Measurements from ENCODE around the gene CYP27C1. TPM values are rescaled to one million over a fixed set of nuclear protein-coding genes. Genes with fewer than 3 reads are reported as not detected.

Gene CYP27C1
- total and polyA plus RNA-seq, 10 of the 15 experiments (the other 5 are each of a cell fraction or from before 2014, with no cell fraction given), result not detected

DNA sequence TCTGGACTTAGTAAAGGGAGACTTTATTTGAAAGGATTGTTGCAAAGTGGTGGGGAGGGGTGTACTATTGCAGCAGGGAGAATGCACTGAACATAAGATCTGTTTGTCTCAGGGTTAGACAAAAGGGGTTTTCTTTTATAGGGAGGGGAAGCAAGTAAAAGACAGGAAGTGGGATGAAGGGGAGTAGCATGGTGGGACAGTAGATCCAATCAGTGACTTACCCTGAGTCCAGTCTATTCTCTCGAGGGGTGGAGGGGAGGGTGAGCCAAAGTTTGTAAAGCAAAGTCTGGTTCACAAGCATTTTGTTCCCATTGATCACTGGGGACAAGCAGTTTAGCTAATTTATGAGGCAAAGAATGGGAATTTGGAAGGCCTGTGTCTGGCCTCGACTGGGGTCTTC, 35.0 kb upstream of the CYP27C1 start:
- Histone ChIP-seq H3K9ac (ENCODE audit: control insufficient read depth, insufficient read depth, low read length) (no peak overlapping the region), H3K4me2 (ENCODE audit: control insufficient read depth, insufficient read depth) (no peak overlapping the region), H3K4me3 (no peak overlapping the region), H3K9me3 (replicated peaks; ENCODE audit: control insufficient read depth, insufficient read depth, low read length) (no peaks in the 10 kb centered on the region), H3K36me3 (ENCODE audit: control insufficient read depth in 2 of 2, insufficient read depth in 2 of 2, low read length in 1 of 2) (peaks cover 12 to 20% of the 10 kb centered on the region in 2 experiments; a peak in 3 of 4 replicates), H3K4me1 (ENCODE audit: control insufficient read depth, insufficient read depth, low read length) (no peaks in the 10 kb centered on the region), H3K27me3 (replicated peaks in 1 of 2; ENCODE audit: control insufficient read depth in 2 of 2, insufficient read depth in 2 of 2, low read length in 1 of 2) (no peaks in the 10 kb centered on the region), H3K79me2 (ENCODE audit: control insufficient read depth, insufficient read depth, low read length) (no peaks in the 10 kb centered on the region), H4K20me1 (ENCODE audit: control insufficient read depth, insufficient read depth) (no peaks in the 10 kb centered on the region), H3K27ac (ENCODE audit: control insufficient read depth, insufficient read depth) (no peak overlapping the region), H2AFZ (ENCODE audit: control insufficient read depth, low read depth, low read length) (no peak overlapping the region)
- POLR2A ChIA-PET, result no interaction called here
- WGBS (ENCODE audit: insufficient coverage, insufficient replicate concordance, low lambda C conversion rate, missing lambda C conversion rate), result 92% methylated on average over 2 of the region's 2 CpGs
- DNase-seq (ENCODE audit: low read depth, low spot score), result no peak
- no peak for ATAC-seq
- CTCF ChIA-PET, result no interaction called here
- SMC1A ChIA-PET (ENCODE audit: uncharacterized antibody, unreplicated experiment), result interaction anchor here (1.0 kb wide), 1 partner anchor 58 kb away, joined by 3 read pairs; no protein-coding TSS in a partner anchor
- RAD21 ChIA-PET (ENCODE audit: unreplicated experiment), result no interaction called here
- FAIRE-seq, result no peak
- BruUV-seq (replicated peaks), result no TSS peak
- in situ Hi-C loops (cut with MboI) (no loop called here), intact Hi-C loops (cut with micrococcal nuclease; ENCODE audit: unreplicated experiment) (no loop called here)
- TF ChIP-seq, protein P1, sequence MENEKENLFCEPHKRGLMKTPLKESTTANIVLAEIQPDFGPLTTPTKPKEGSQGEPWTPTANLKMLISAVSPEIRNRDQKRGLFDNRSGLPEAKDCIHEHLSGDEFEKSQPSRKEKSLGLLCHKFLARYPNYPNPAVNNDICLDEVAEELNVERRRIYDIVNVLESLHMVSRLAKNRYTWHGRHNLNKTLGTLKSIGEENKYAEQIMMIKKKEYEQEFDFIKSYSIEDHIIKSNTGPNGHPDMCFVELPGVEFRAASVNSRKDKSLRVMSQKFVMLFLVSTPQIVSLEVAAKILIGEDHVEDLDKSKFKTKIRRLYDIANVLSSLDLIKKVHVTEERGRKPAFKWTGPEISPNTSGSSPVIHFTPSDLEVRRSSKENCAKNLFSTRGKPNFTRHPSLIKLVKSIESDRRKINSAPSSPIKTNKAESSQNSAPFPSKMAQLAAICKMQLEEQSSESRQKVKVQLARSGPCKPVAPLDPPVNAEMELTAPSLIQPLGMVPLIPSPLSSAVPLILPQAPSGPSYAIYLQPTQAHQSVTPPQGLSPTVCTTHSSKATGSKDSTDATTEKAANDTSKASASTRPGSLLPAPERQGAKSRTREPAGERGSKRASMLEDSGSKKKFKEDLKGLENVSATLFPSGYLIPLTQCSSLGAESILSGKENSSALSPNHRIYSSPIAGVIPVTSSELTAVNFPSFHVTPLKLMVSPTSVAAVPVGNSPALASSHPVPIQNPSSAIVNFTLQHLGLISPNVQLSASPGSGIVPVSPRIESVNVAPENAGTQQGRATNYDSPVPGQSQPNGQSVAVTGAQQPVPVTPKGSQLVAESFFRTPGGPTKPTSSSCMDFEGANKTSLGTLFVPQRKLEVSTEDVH (IDR thresholded peaks at IDR 0.05; ENCODE audit: low read depth, partially characterized antibody), result no peak
- no peak for TF ChIP-seq HDGF (IDR thresholded peaks at IDR 0.05)
- no peak for TF ChIP-seq MYB (IDR thresholded peaks at IDR 0.05; ENCODE audit: borderline replicate concordance, low read depth, low read length)
- no peak for TF ChIP-seq ZNF622 (IDR thresholded peaks at IDR 0.05)
- TF ChIP-seq, protein P2, sequence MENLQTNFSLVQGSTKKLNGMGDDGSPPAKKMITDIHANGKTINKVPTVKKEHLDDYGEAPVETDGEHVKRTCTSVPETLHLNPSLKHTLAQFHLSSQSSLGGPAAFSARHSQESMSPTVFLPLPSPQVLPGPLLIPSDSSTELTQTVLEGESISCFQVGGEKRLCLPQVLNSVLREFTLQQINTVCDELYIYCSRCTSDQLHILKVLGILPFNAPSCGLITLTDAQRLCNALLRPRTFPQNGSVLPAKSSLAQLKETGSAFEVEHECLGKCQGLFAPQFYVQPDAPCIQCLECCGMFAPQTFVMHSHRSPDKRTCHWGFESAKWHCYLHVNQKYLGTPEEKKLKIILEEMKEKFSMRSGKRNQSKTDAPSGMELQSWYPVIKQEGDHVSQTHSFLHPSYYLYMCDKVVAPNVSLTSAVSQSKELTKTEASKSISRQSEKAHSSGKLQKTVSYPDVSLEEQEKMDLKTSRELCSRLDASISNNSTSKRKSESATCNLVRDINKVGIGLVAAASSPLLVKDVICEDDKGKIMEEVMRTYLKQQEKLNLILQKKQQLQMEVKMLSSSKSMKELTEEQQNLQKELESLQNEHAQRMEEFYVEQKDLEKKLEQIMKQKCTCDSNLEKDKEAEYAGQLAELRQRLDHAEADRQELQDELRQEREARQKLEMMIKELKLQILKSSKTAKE (IDR thresholded peaks at IDR 0.05; ENCODE audit: low read depth, poor library complexity, severe bottlenecking), result no peak
- no peak for TF ChIP-seq BMI1 (IDR thresholded peaks at IDR 0.05; ENCODE audit: borderline replicate concordance)
- TF ChIP-seq JUNB (IDR thresholded peaks at IDR 0.05), result no peak
- no peak for TF ChIP-seq NBN (IDR thresholded peaks at IDR 0.05)
- TF ChIP-seq, protein P3, sequence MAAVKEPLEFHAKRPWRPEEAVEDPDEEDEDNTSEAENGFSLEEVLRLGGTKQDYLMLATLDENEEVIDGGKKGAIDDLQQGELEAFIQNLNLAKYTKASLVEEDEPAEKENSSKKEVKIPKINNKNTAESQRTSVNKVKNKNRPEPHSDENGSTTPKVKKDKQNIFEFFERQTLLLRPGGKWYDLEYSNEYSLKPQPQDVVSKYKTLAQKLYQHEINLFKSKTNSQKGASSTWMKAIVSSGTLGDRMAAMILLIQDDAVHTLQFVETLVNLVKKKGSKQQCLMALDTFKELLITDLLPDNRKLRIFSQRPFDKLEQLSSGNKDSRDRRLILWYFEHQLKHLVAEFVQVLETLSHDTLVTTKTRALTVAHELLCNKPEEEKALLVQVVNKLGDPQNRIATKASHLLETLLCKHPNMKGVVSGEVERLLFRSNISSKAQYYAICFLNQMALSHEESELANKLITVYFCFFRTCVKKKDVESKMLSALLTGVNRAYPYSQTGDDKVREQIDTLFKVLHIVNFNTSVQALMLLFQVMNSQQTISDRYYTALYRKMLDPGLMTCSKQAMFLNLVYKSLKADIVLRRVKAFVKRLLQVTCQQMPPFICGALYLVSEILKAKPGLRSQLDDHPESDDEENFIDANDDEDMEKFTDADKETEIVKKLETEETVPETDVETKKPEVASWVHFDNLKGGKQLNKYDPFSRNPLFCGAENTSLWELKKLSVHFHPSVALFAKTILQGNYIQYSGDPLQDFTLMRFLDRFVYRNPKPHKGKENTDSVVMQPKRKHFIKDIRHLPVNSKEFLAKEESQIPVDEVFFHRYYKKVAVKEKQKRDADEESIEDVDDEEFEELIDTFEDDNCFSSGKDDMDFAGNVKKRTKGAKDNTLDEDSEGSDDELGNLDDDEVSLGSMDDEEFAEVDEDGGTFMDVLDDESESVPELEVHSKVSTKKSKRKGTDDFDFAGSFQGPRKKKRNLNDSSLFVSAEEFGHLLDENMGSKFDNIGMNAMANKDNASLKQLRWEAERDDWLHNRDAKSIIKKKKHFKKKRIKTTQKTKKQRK (IDR thresholded peaks at IDR 0.05; ENCODE audit: low read depth, low read length), result no peak
- TF ChIP-seq CHD4 (IDR thresholded peaks at IDR 0.05), result no peak
- TF ChIP-seq, protein P4, sequence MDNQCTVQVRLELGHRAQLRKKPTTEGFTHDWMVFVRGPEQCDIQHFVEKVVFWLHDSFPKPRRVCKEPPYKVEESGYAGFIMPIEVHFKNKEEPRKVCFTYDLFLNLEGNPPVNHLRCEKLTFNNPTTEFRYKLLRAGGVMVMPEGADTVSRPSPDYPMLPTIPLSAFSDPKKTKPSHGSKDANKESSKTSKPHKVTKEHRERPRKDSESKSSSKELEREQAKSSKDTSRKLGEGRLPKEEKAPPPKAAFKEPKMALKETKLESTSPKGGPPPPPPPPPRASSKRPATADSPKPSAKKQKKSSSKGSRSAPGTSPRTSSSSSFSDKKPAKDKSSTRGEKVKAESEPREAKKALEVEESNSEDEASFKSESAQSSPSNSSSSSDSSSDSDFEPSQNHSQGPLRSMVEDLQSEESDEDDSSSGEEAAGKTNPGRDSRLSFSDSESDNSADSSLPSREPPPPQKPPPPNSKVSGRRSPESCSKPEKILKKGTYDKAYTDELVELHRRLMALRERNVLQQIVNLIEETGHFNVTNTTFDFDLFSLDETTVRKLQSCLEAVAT (IDR thresholded peaks at IDR 0.05), result no peak
- no peak for TF ChIP-seq ZBED1 (IDR thresholded peaks at IDR 0.05; ENCODE audit: borderline replicate concordance)
- TF ChIP-seq, protein P5, sequence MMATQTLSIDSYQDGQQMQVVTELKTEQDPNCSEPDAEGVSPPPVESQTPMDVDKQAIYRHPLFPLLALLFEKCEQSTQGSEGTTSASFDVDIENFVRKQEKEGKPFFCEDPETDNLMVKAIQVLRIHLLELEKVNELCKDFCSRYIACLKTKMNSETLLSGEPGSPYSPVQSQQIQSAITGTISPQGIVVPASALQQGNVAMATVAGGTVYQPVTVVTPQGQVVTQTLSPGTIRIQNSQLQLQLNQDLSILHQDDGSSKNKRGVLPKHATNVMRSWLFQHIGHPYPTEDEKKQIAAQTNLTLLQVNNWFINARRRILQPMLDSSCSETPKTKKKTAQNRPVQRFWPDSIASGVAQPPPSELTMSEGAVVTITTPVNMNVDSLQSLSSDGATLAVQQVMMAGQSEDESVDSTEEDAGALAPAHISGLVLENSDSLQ (IDR thresholded peaks at IDR 0.05), result no peak
- no peak for TF ChIP-seq EZH2 (IDR thresholded peaks at IDR 0.05; ENCODE audit: borderline replicate concordance, control insufficient read depth, low read depth, low read length)
- no peak for TF ChIP-seq STAT1 (conservative IDR thresholded peaks at IDR 0.05)
